Tibial artery (tissue), 4 donors: Measurements from ENCODE around the gene RARB.
A peak's percentile ranks its signal among the peaks of the same experiment; 100 is the strongest.

Experiments used
- DNase-seq, 2 donors: peaks; one replicate each; pipeline ENCODE4 v3.0.0-alpha.2; 2019
- H3K27ac ChIP-seq, 2 donors: fragments of 200-600 bp; sonication (generic) in 1 of 2; 1 replicate in 1 of 2; 2 replicates in 1 of 2; pipeline ENCODE4 v1.5.1; 2018 to 2019; ENCODE audit warnings: mild to moderate bottlenecking in 1 of 2
- H3K27me3 ChIP-seq, 2 donors: fragments of 200-600 bp; sonication (generic) in 1 of 2; one replicate each; pipeline versions ENCODE4 v1.5.1 to v1.6.0; 2016 to 2019
- H3K36me3 ChIP-seq, 3 donors: fragments of 200-600 bp; sonication (generic) in 2 of 3; one replicate each; pipeline ENCODE4 v1.5.1; 2016 to 2019; ENCODE audit warnings: mild to moderate bottlenecking in 2 of 3
- H3K4me1 ChIP-seq, 4 donors: fragments of 200-600 bp; sonication (generic) in 2 of 4; 1 replicate in 3 of 4; 2 replicates in 1 of 4; pipeline ENCODE4 v1.5.1; 2016 to 2019
- H3K4me3 ChIP-seq, 2 donors: fragments of 200-600 bp; sonication (generic) in 1 of 2; 1 replicate in 1 of 2; 2 replicates in 1 of 2; pipeline ENCODE4 v1.5.1; 2018 to 2019; ENCODE audit warnings: mild to moderate bottlenecking in 2 of 2
- H3K9me3 ChIP-seq, 3 donors: fragments of 200-600 bp; sonication (generic) in 1 of 3; one replicate each; pipeline ENCODE4 v1.5.1; 2016 to 2019
- CTCF ChIP-seq, 2 experiments: fragments of 200-600 bp in 1 of 2; fragments of 450-650 bp in 1 of 2; IDR thresholded peaks; one replicate each; pipeline ENCODE4 v1.5.1; 2017 to 2019; ENCODE audit warnings: antibody characterized with exemption in 2 of 2, mild to moderate bottlenecking in 1 of 2, moderate library complexity in 1 of 2
- intact Hi-C: fragments of 100-400 bp; cut with DNase I; formaldehyde crosslinking; loops from one replicate; pipeline ENCODE4 v1.15.0; 2023; ENCODE audit warnings: low total_unique reads

The RARB gene

GRCh38 chr3:25397150-25397549 is 30.9 kb upstream of the RARB start:
- DNase-seq = no peak
- H3K4me1 ChIP-seq = peaks cover 0 to 6% (median 2%) of the 10 kb centered on the region in 4 donors
- intact Hi-C loops = no loop called here
- no peak for TF ChIP-seq CTCF (IDR thresholded peaks at IDR 0.05)
- no peak overlapping the region for H3K27ac ChIP-seq
- no peaks in the 10 kb centered on the region for H3K27me3 ChIP-seq
- H3K9me3 ChIP-seq = no peaks in the 10 kb centered on the region
- no peak overlapping the region for H3K4me3 ChIP-seq
- no peaks in the 10 kb centered on the region for H3K36me3 ChIP-seq

GRCh38 chr3:25400587-25400986 is 27.5 kb upstream of the RARB start:
- peak overlapping the region; percentile 31 to 50 for H3K27ac ChIP-seq
- intact Hi-C loops = no loop called here
- DNase-seq = no peak
- H3K27me3 ChIP-seq = no peaks in the 10 kb centered on the region
- no peaks in the 10 kb centered on the region for H3K36me3 ChIP-seq
- peaks cover 0 to 6% (median 2%) of the 10 kb centered on the region in 4 donors for H3K4me1 ChIP-seq
- H3K9me3 ChIP-seq = no peaks in the 10 kb centered on the region
- no peak overlapping the region for H3K4me3 ChIP-seq
- TF ChIP-seq CTCF (IDR thresholded peaks at IDR 0.05) = no peak

GRCh38 chr3:25403968-25404367 is 24.1 kb upstream of the RARB start:
- Histone ChIP-seq H3K27me3 (no peaks in the 10 kb centered on the region), H3K9me3 (no peaks in the 10 kb centered on the region), H3K36me3 (no peaks in the 10 kb centered on the region), H3K4me1 (peaks cover 0 to 6% (median 2%) of the 10 kb centered on the region in 4 donors), H3K4me3 (no peak overlapping the region), H3K27ac (no peak overlapping the region)
- intact Hi-C loops = no loop called here
- TF ChIP-seq CTCF (IDR thresholded peaks at IDR 0.05) = no peak
- no peak for DNase-seq

GRCh38 chr3:25404569-25404968 is 23.5 kb upstream of the RARB start:
- intact Hi-C loops = no loop called here
- Histone ChIP-seq H3K27me3 (no peaks in the 10 kb centered on the region), H3K27ac (no peak overlapping the region), H3K4me3 (no peak overlapping the region), H3K4me1 (peaks cover 0 to 6% (median 2%) of the 10 kb centered on the region in 4 donors), H3K9me3 (no peaks in the 10 kb centered on the region), H3K36me3 (no peaks in the 10 kb centered on the region)
- no peak for TF ChIP-seq CTCF (IDR thresholded peaks at IDR 0.05)
- no peak for DNase-seq

GRCh38 chr3:25405335-25405734 is 22.7 kb upstream of the RARB start:
- no peak for TF ChIP-seq CTCF (IDR thresholded peaks at IDR 0.05)
- H3K4me1 ChIP-seq = peaks cover 0 to 5% (median 2%) of the 10 kb centered on the region in 4 donors
- H3K27me3 ChIP-seq = no peaks in the 10 kb centered on the region
- no peak for DNase-seq
- no peak overlapping the region for H3K4me3 ChIP-seq
- no peak overlapping the region for H3K27ac ChIP-seq
- H3K9me3 ChIP-seq = no peaks in the 10 kb centered on the region
- intact Hi-C loops = no loop called here
- H3K36me3 ChIP-seq = no peaks in the 10 kb centered on the region

GRCh38 chr3:25410703-25411102 is 17.4 kb upstream of the RARB start:
- no peak for TF ChIP-seq CTCF (IDR thresholded peaks at IDR 0.05)
- no peak for DNase-seq
- Histone ChIP-seq H3K27me3 (no peaks in the 10 kb centered on the region), H3K9me3 (no peaks in the 10 kb centered on the region), H3K27ac (no peak overlapping the region), H3K36me3 (no peaks in the 10 kb centered on the region), H3K4me3 (no peak overlapping the region), H3K4me1 (no peaks in the 10 kb centered on the region)
- intact Hi-C loops = no loop called here
